Testis (tissue), 2 donors: ENCODE data around the gene SAMD15.

Experiments used
- POLR2A ChIP-seq: fragments of 450-650 bp; IDR thresholded peaks from one replicate; pipeline ENCODE4 v1.6.1; 2017; ENCODE audit warnings: antibody characterized with exemption, mild to moderate bottlenecking, moderate library complexity
- TF ChIP-seq, protein P1 (sequence below), 3 experiments: fragments of 450-650 bp in 2 of 3; fragments of 200-600 bp in 1 of 3; sonication (generic) in 1 of 3; IDR thresholded peaks; one replicate each; pipeline ENCODE4 v1.5.1; 2016 to 2019; ENCODE audit warnings: antibody characterized with exemption in 3 of 3, mild to moderate bottlenecking in 2 of 3, moderate library complexity in 1 of 3

DNA sequence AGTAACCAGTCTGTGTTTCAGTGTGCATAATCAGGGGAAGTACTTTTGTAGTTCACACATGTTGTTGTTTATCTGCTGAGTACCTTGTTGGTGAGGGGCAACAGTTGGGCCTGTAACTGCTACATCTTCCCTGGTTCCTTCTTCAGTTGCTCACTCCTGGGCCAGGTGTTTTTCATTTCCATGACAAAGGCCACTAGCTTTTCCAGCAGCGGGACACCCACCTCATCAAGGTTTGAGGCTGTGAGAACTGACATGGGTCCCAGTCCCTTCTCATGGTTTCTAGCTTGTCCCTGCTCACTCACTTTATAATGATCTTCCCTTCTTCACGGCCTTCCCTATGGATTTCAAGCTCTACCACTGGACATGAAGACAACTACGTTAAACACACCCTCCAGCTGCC lies 47.7 kb downstream of the SAMD15 start:
- TF ChIP-seq, protein P1, sequence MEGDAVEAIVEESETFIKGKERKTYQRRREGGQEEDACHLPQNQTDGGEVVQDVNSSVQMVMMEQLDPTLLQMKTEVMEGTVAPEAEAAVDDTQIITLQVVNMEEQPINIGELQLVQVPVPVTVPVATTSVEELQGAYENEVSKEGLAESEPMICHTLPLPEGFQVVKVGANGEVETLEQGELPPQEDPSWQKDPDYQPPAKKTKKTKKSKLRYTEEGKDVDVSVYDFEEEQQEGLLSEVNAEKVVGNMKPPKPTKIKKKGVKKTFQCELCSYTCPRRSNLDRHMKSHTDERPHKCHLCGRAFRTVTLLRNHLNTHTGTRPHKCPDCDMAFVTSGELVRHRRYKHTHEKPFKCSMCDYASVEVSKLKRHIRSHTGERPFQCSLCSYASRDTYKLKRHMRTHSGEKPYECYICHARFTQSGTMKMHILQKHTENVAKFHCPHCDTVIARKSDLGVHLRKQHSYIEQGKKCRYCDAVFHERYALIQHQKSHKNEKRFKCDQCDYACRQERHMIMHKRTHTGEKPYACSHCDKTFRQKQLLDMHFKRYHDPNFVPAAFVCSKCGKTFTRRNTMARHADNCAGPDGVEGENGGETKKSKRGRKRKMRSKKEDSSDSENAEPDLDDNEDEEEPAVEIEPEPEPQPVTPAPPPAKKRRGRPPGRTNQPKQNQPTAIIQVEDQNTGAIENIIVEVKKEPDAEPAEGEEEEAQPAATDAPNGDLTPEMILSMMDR (IDR thresholded peaks at IDR 0.05): no peak
- no peak for TF ChIP-seq POLR2A
